Left ventricle myocardium superior (tissue), 1 donor: ENCODE data around the gene MAP6. TPM values are rescaled to one million over a fixed set of nuclear protein-coding genes. Genes with fewer than 3 reads are reported as not detected.
"Not testable (repeated sequence)": the region's sequence is repeated elsewhere in the genome, so short reads cannot be mapped to it uniquely, and the experiment has no call there.

ENCODE experiments used
- ATAC-seq: fragments of 200-7000 bp; cut with Tn5 transposase; one replicate; pipeline ENCODE4 v1.9.1; 2020; ENCODE audit warnings: mild to moderate bottlenecking, moderate library complexity
- DNase-seq: peaks from one replicate; pipeline ENCODE4 v3.0.0-alpha.2; 2020
- intact Hi-C: fragments of 100-400 bp; cut with micrococcal nuclease; formaldehyde crosslinking; loops from one replicate; pipeline ENCODE4 v1.11.0; 2022
- total RNA-seq: library from RNA; stranded (reverse); fragmentation: NEBNext Ultra II Directional; extraction: Animal tissue kit (Norgen Biotek cat#: 25700); gene quantifications from one replicate; pipeline ENCODE4 v1.2.1, GENCODE V29; 2021
- donor health status: DM: no; HTN: yes; CAD: no; lungs with severe emphysema.

MAP6 gene
- total RNA-seq, 1 donor from 2014 or later: 5.4 TPM

DNA sequence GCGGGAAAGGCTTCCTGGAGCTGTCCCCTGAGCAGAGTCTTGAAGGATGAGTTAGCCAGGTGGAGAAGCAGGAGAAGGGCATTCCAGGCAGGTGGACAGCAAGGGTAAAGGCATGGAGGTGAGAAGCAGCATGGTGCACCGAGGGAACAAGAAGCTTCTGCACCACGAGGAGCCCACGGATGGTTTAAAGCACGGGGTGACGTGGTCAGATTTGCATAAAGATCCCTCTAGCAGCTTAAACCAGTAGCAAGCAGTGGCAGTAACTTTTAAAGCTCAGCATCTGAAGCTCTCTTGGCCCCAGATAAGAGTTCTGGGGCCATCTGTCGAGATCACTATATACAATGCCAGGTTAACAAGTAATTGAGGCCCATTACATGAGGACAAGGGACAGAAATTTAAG is 69.9 kb downstream of the MAP6 start:
- DNase-seq (no peak), ATAC-seq (no peak)
- intact Hi-C loops: no loop called here

DNA sequence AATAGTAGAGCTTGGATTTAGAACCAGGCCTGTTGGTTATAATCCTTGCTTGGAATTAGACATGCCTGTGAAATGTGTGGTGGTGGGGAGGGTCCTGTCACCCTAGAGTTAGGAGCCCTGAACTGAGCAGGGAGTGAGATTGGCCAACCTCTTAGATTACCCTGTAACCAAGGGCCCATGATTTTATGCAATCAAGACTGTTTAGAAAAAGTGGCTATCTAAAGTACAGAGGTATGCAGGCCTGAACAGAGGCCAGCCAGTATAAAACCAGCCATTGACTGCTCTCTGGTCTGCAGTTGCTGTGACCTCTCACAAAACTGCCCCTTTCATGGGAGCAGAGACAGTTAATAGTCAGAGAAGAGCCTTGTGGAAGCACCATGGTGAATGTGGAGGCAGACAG is 70.6 kb downstream of the MAP6 start:
- intact Hi-C loops: no loop called here
- DNase-seq: no peak
- ATAC-seq: no peak

DNA sequence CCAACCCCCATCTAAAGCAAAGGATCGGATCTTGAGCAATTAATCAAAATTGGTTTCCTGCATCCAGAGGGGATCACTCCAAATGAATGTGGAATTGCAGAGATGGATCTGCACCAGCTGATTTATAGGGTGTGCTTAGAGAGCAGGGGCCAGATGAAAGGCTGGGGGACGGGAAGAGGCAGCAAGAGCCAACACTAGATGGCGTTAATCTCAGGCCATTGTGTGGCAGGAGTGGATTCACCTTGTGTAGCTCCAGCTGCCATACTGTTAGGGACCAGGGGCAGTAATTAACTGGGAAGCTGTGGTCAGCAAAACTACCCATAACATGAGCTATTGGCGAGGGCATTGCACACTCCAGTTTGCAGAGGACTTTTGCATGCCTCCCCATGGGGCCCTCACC is 71.2 kb downstream of the MAP6 start:
- ATAC-seq (peak; percentile 38), DNase-seq (no peak)
- intact Hi-C loops: no loop called here

- DNase-seq: no peak
These were observed 71.9 kb downstream of the MAP6 start for GRCh38 chr11:75596914-75597313.

GRCh38 chr11:75595429-75595828 is 73.4 kb downstream of the MAP6 start:
- ATAC-seq (no peak), DNase-seq (no peak)
- intact Hi-C loops: no loop called here

More at GRCh38 chr11:75596914-75597313, 71.9 kb downstream of the MAP6 start:
- ATAC-seq: no peak
- intact Hi-C loops: no loop called here

GRCh38 chr11:75594211-75594610 is 74.6 kb downstream of the MAP6 start:
- intact Hi-C loops: no loop called here
- no peak for ATAC-seq
- DNase-seq: no peak

GRCh38 chr11:75593286-75593915 is 75.4 kb downstream of the MAP6 start:
- ATAC-seq (no peak), DNase-seq (no peak)
- intact Hi-C loops: no loop called here

GRCh38 chr11:75592715-75593114 is 76.1 kb downstream of the MAP6 start:
- no peak for ATAC-seq
- intact Hi-C loops: no loop called here
- no peak for DNase-seq

- DNase-seq: no peak
- intact Hi-C loops: no loop called here
- ATAC-seq: no peak
These were observed 76.9 kb downstream of the MAP6 start for GRCh38 chr11:75591966-75592365.

DNA sequence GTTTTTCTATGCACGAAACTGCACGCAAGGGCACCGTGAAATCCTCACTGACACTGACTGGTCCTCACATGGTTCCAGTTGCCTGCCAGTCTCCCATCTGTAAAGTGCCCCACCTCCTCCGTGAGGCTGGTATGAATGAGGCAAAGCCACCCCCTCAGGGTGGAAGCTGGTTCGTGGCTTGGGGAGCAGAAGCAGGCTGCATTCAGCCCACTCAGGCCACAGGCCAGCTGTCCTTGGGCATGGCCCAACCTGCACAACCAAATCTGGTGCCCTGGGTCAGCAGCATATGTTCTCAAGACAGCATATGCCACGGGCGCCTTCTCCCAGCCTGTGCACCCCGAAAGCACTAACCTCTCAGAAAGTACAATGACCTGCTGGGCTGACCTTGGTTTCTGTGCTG is 77.5 kb downstream of the MAP6 start:
- ATAC-seq: no peak
- intact Hi-C loops: no loop called here
- DNase-seq: no peak

DNA sequence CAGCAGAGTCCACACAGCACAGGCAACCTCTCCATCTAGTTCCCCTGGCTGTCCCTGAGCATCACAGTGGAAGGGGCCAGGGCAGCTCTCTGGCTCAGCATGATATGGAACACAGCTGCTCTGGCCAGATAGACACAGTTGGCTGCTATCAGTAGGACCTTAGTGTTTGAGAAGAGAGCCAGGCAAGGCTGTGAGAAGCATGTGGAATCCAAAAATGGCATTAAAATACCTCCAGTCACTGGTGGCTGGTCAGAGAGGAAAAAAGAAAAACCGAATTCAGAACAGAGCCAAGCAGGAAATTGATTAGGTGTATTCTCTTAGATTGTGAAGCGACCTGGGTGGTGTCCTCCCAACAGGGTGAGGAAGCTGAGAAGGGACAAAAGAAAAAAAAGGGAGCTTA is 78.9 kb downstream of the MAP6 start:
- intact Hi-C loops: no loop called here
- DNase-seq: peak; percentile 63
- ATAC-seq: peak; percentile 95

GRCh38 chr11:75589051-75589450 is 79.8 kb downstream of the MAP6 start:
- no peak for ATAC-seq
- DNase-seq: no peak
- intact Hi-C loops: no loop called here

DNA sequence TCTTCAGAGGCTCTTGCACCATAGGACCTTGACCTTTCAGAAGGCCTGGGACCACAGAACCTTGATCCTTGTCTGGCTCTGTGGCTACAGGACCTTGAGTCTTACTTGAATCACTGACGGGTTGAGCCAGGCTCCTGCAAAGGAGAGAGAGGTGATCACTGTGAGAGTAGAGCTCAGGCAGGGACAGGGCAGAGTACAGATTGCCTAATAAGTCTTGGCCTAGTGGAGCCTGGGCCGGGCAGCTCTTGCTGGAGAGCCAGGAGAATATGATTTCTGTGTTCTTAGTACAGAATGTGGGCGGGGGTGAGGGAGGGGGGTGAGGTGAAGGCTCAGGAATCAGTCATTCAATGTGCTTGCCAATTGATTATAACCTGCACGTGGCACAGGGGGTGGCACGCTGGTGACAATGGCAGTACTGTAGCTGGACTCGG is 80.8 kb downstream of the MAP6 start:
- no peak for ATAC-seq
- peak; percentile 29 for DNase-seq
- intact Hi-C loops: no loop called here

- DNase-seq (no peak), ATAC-seq (no peak)
- intact Hi-C loops: no loop called here
These were observed 82.4 kb downstream of the MAP6 start for GRCh38 chr11:75586395-75586794.

- DNase-seq (no peak), ATAC-seq (no peak)
- intact Hi-C loops: no loop called here
These were observed 83.6 kb downstream of the MAP6 start for GRCh38 chr11:75585293-75585670.

- ATAC-seq, intact Hi-C loops, DNase-seq: not testable (repeated sequence)
These were observed 84.1 kb downstream of the MAP6 start for GRCh38 chr11:75584659-75585292.

- peak; percentile 84 for ATAC-seq
- peak; percentile 84 for DNase-seq
- intact Hi-C loops: no loop called here
These were observed 84.8 kb downstream of the MAP6 start for GRCh38 chr11:75583718-75584658.

DNA sequence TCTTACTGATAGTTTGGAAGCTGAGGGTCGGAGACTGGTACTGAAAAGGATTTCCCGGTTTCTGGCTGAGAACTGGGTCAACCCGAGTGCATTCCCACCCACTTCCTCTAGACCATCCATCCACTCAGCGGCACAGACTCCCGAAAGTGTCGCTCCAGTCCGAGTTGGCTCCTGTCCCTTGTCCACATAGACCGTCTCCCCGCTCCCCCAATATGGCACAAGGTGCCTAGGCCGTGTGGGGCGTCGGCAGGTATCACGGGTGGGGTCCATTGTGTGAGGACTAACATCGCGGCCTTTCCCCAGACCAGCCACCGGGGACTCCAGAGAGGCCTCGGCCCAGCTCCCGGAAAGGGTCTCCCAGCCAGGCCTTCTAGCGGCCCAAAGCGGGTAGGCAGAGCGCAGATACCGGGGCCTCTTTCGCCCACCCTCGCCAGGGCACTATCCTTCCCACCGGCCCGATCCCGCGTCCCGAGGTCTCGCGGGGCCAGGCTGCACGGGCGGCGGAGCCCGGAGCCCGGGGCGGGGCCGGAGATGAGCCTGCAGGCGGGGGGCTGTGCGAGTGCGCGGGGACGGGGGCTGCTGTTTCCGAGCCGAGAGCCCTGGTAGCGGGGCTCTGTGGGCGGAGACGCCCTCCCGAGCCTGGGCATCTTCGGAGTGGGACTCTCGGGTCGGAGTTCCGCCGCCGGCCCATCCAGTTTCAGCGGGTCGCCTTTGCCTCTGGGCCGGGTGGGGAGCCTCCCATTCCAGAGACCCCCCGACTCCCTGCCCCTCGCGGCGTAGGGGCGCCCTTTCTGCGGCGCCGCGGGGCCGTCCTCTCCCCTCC is 85.7 kb downstream of the MAP6 start:
- DNase-seq (peak; percentile 80), ATAC-seq (peak; percentile 78)
- intact Hi-C loops: no loop called here

DNA sequence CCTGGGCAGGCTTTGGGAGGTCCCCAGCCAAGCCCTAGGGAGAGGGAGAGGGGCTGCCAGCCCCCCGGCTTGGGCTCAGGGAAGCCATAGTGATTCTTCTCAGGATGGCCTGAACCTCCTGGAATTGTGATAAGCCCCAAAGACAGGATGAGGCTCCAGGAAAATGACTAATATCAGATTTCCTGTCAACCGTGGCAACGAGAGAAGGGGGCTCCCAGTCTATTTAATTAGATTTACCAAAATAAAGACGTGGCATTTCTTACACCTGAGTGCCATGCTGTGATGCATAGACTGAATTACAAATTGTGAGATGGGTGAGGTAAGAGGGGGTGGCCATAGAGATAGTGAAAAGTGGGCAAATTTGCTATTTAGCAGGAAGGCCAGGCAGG is 86.3 kb downstream of the MAP6 start:
- intact Hi-C loops: no loop called here
- no peak for ATAC-seq
- no peak for DNase-seq
